Regular cardiac myocyte (primary cell): ENCODE results near the gene VMA21. TPM values are rescaled to one million over a fixed set of nuclear protein-coding genes. Genes with fewer than 3 reads are reported as not detected.

Experiments used
- total RNA-seq: library from RNA; depleted of rRNA; stranded (reverse); fragments of >200 nt; gene quantifications from 2 replicates; pipeline ENCODE4 v1.2.3, GENCODE V29; 2014

Gene VMA21, protein sequence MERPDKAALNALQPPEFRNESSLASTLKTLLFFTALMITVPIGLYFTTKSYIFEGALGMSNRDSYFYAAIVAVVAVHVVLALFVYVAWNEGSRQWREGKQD
- total RNA-seq: 53.3 and 67.1 TPM in 2 replicates

DNA sequence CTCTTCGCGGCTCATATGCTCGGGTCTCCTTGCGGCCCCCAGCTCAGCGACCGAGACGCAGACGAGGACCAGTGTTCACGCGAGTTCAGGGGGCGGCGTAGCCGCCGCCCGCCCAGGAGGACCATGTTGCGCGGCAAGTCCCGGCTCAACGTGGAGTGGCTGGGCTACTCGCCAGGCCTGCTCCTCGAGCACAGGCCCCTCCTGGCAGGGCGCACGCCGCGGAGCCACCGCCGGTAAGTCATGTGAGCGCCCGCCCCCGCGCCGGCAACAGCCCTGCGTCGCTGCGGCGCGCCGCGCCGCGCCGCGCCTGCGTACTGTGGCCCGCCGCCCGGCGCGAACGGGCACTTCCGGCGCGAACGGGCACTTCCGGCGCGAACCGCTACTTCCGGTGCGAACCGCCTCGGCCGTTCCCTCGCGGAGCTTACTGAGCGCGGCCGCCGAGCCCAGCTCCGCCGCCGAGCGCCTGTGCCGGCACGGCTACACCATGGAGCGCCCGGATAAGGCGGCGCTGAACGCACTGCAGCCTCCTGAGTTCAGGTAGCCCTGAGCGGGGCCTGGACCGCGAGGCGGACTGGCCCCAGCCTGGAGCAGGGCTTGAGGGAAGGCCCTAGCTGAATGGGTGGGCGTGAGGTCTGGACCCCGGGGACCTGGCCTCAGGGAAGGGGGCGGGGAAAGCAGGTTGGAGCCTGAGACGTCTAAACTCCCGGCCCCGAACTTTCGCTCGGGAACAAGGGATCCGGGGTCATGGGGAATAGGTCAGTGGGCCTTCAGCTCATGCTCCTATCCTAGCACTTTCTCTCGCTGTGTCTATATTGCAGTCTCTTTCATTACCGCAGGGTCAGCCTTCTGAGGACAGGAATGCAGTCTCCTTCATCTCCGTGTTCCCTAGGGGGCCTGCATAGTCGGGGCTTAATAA lies at the start of gene VMA21:
VMA21 (plus strand) TSS at position 382 of the 916 bp plus-strand sequence; CDS start at position 485, 103 bp downstream.

Other genes starting within 250 kb of the VMA21 start
- not detected in 2 replicates for gene GPR50, start 220.6 kb upstream of the VMA21 start, total RNA-seq
- not detected in 2 replicates for gene PASD1, start 166.5 kb downstream of the VMA21 start, total RNA-seq